GM19455 (cell line): ENCODE measurements around the gene ESCO1.
"Not testable (repeated sequence)": the region's sequence is repeated elsewhere in the genome, so short reads cannot be mapped to it uniquely, and the experiment has no call there.

Experiments used
- ATAC-seq: cut with Tn5 transposase; IDR thresholded peaks from one replicate; pipeline ENCODE4 v1.9.1; 2021; ENCODE audit not compliant: unreplicated experiment

ESCO1 gene

DNA sequence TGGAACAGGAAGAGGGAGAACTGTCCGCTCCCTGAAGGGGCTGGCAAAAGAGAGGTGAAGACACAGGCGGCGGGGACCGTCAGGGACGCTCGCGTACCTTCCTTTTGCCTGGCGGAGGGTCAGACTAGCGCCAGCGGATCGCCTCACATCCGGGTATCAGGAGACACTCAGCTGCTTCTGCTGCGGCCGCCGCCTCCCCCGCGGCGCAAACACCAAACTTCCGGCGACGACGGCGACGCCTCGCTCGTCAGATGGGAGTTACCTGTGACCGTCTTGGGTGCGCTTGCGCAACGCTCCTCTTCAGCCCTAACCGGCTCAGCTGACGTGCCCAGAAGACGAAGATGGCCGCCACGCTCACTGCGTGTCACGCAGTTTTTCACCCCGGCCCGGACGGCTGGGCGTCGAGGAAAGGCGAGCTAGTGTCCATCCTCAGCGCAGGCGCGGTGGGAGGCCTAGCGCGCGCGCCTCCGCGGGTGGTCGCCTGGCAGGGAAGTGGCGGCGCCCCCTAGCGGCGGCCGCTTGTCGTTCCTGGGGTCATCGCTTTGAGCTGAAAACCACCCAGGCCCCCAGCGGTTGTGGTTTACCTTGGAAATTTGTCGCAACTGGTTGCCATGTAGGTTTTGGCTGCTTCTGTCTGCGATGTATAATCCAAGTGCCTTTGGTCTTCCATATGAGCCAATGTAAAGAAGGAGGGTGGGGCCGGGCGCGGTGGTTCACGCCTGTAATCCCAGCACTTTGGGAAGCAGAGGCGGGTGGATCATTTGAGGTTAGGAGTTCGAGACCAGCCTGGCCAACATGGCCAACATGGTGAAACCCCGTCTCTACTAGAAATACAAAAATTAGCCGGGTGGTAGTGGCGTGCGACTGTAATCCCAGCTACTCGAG lies at the start of gene ESCO1:
TSS of gene ESCO1 (minus strand) at position 179 of the 885 bp plus-strand sequence. CDS start 25,861 bp downstream, outside the sequence.
- ATAC-seq, result peak; percentile 84

DNA sequence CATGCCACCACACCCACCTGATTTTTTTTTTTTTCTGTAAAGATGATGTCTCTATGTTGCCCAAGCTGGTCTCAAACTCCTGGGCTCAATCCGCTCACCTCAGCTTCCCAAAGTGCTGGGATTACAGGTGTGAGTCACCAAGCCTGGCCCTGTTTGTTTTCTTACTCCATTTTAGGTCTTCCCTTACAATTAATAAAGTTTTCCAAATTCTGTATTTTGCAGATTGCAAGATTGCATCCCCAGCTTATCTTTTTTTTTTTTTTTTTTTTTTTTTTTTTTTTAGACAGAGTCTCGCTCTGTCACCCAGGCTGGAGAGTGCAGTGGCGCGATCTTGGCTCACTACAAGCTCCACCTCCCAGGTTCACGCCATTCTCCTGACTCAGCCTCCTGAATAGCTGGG lies 39.9 kb upstream of the ESCO1 start:
- not testable (repeated sequence) for ATAC-seq

- ATAC-seq, result no peak
Measured at GRCh38 chr18:21638822-21639221, 38.3 kb upstream of the ESCO1 start.

GRCh38 chr18:21636769-21637168 lies 36.3 kb upstream of the ESCO1 start:
- ATAC-seq, result no peak

- no peak for ATAC-seq
Measured at GRCh38 chr18:21634588-21635199, 34.2 kb upstream of the ESCO1 start.

GRCh38 chr18:21632393-21632792 lies 31.9 kb upstream of the ESCO1 start:
- ATAC-seq, result no peak

GRCh38 chr18:21629089-21629832 lies 28.8 kb upstream of the ESCO1 start:
- ATAC-seq, result peak; percentile 88

DNA sequence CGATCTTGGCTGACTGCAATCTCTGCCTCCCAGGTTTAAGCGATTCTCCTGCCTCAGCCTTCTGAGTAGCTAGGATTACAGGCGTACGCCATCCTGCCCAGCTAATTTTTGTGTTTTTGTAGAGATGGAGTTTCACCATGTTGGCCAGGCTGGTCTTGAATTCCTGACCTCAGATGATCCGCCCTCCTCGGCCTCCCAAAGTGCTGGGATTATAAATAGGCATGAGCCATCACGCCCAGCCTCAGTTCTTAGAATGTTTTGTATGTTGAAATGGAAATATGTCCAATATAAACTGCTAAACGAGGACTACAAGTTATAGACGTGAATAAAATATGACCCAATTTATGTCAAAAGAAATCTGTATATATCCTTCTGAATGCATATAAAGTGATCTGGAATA lies 21.1 kb upstream of the ESCO1 start:
- not testable (repeated sequence) for ATAC-seq

- peak; percentile 96 for ATAC-seq
Measured at GRCh38 chr18:21612125-21613039, 11.9 kb upstream of the ESCO1 start, which contains the start of gene SNRPD1. SNRPD1 (plus strand) TSS chr18:21612314; CDS start chr18:21612430, 116 bp downstream.

- ATAC-seq, result not testable (repeated sequence)
Measured at GRCh38 chr18:21611401-21612124, 11.1 kb upstream of the ESCO1 start.

DNA sequence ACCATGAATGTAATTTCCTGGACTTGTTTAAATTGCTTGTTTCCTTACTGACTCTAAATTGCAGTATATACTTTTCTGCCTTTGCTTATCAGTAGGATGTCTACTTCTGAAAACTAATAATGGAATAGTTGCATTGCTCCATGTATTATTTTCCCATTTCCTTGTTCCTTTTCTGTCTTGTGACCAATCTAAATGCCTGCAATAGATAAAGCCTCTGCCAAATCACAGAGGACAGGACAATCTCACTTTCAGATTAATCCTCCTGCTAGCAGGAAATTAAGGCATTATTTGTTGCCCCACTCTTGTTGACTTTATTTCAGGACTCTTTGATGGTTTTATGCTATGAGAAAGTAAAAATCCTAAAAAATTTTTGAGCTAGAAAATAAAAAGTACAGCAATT lies 4.7 kb upstream of the ESCO1 start:
- no peak for ATAC-seq

GRCh38 chr18:21604671-21605070 lies 4.2 kb upstream of the ESCO1 start:
- ATAC-seq, result no peak

DNA sequence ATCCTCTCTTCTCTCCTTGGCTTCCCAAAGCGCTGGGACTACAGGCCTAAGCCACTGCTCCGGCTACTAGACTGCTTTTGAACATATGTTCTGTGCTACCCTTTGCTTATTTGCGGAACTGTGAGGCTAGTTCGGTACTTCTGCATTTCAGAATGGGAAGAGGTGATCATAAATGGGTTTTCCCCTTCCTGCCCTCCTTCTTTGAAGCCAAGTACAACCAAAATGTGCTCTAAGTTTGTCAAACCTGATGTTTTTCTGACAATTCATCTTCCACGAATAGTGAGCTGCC lies 1.7 kb upstream of the ESCO1 start:
- no peak for ATAC-seq

GRCh38 chr18:21599585-21600525 lies 649 bp downstream of the ESCO1 start:
- ATAC-seq, result peak; percentile 53

DNA sequence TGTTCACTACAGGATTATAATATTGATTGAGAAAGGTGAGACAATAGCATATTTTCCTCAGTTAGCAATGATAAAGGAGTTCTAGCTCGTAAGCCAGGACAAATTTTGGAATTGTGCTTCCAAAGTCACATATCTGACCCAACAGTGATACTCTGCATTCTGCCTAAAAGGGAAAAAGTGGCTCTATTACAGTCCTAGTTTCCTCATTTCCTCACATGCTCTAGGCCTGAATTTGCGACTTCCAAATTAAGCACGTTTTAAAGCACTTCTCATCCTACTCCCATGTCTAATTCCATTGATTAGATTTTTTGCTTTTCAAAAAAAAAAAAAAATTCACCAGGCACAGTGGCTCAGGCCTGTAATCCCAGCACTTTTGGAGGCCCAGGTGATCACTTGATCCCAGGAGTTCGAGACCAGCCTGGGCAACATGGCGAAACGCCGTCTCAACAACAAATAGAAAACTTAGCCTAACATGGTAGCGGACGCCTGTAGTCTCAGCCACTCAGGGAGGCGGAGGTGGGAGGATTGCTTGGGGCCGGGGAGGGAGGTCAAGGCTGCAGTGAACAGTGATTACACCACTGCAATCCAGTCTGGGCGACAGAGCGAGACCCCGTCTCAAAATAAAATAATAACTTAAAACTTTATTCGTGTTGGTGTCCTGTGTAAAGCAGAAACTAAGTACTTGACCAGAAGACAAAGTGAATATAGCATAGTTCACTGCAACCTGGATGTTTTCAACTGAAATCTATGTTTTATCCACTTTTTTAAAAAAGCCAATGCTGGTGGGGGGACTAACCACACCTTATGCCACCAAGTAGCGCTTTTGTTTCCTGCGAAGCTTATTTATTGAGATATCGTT lies 1.5 kb downstream of the ESCO1 start:
- no peak for ATAC-seq

DNA sequence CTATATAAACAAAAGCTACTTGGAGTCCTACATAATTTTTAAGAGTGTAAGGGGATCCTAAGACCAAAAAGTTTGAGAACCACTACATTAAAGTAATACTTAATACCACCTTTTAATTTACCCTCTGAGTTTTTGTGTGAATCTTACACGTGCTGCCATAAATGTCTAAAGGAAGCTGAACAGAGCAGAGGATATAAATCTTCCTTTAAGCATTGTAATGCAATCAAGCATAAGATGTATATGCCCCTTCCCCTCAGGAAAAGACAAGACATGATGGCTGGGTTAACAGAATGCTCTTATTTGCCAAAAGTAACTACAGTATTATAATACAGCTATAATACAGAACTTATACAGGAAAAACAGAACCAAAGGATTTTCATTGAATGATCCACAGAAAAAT lies 2.9 kb downstream of the ESCO1 start:
- no peak for ATAC-seq

DNA sequence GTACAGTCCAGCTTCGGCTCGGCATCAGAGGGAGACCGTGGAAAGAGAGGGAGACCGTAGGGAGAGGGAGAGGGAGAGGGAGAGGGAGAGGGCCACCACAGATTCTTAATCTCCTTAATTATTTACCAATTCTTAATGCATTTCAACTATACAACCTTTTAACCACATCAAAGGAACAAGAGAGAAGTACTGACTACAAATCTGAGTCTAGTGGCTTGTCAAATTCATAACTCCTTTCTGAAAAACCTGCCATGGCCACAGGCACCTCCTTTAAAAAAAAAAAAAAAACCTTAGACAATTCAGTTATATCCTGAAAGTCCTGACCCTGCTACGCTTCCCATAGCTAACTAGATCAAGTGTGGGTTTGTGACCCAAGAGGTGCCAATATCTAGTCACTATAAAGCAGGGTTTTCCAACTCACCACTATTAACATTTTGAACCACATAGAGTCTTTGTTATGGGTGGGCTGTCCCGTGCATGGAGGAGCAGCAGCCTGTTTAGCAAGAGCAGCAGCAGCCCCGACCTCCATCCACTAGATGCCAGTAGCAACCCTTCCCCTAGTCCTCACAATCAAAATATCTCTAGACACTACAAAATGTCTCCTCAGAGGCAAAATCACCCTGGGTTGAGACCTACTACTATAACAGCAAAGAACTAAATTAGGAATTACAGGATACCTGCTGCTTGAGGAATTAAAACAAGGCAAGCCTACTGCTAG lies 6.8 kb downstream of the ESCO1 start:
- ATAC-seq, result no peak
